ENCODE data around the gene AMY2A.
"Not testable (repeated sequence)": the region's sequence is repeated elsewhere in the genome, so short reads cannot be mapped to it uniquely, and the experiment has no call there.

AMY2A gene

DNA sequence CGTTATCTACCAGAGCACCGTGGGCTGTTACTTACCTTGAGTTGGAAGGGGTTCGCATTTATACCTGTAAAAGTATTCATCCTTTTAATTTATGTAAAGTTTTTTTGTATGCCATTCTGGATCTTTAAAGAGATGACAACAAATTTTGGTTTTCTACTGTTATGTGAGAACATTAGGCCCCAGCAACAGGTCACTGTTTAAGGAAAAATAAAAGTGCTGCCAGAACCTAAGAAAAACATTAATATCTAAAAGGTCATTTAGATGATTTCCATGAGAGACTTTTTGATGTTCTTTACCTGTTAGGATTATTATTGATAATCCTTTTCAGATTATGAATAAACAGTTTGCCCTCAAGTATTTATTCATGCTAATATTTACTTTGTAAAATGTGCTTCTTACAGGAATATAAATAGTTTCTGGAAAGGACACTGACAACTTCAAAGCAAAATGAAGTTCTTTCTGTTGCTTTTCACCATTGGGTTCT is at the start of gene AMY2A:
AMY2A (plus strand) TSS at position 434 of the 484 bp plus-strand sequence; CDS start at position 448, 14 bp downstream.
- not testable (repeated sequence) for DNase-seq (ENCODE audit: low spot score)

DNA sequence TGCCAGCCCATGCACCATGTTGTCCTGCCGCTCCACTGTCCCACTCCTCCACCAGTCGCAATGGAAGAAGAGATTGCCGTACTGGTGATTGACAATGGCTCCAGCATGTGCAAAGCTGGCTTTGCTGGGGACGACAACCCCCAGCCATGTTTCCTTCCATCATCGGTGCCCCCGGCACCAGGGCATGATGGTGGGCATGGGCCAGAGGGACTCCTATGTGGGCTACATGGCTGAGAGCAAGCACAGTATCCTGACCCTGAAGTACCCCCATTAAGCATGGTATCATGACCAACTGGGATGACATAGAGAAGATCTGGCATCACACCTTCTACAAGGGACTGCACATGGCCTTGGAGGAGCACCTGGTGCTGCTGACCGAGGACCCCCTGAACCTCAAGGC is 47.7 kb upstream of the AMY2A start:
- DNase-seq (ENCODE audit: low spot score) = no peak

- not testable (repeated sequence) for DNase-seq (ENCODE audit: low spot score)
Observed at GRCh38 chr1:103571289-103571688, 45.9 kb upstream of the AMY2A start, which contains the start of gene AMY2B. Gene AMY2B, plus strand, starts transcription at chr1:103571589. Its CDS starts 14 bp downstream, at chr1:103571603.

DNA sequence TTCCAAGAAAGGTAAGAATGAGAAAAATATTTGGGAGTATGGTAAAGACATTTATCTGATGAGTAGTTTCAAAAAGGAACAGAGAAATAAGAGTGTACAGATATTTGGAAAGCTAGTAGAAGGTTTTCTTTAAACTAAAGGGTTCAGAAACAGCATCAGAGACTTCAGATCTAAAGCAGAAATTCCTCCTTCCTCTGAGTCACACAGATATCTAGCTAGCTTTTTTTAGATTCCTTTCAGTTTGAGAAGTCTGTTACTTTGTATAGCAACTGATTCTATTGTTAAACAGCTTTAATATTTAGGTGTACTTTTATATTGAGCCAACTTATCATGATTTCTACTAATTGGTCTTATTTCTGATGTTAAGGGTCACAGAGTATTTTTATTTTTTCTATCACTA is 41.2 kb upstream of the AMY2A start:
- DNase-seq (ENCODE audit: low spot score) = no peak

DNA sequence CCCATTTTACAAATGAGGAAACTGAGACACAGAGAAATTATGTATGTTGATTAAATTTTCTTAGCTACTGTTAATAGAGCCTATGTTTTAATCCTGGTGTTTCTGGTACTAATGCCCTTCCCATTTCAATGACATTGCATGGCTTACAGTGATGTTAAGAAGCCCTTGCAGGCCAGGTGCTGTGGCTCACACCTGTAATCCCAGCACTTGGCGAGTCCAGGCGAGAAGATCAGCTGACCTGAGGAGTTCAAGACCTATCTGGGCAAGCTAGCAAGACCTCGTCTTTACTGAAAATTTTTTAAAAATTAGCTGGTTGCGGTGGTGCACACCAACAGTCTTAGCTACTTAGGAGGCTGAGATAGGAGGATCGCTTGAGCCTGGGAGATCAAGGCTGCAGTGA is 40.4 kb upstream of the AMY2A start:
- DNase-seq (ENCODE audit: low spot score) = not testable (repeated sequence)

GRCh38 chr1:103582464-103582863 is 34.8 kb upstream of the AMY2A start:
- DNase-seq (ENCODE audit: low spot score) = no peak

DNA sequence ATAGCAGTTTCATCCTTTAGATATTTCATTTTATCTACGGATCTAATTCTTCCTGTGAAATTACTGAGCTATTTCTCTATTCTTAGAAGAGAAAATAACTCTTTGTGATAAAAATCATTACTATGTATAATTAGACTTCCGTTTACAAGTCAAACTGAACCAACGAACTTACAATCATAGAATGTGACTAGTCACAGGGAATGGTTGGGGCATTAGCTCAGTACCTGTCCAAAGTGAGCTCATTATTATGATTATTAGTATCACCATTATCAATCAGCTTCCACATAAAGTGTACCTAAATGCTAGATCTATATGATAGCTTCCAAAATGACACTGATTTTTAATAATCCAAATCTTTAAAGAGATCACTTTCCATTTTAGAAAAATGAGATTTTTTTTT is 33.3 kb upstream of the AMY2A start:
- no peak for DNase-seq (ENCODE audit: low spot score)

DNA sequence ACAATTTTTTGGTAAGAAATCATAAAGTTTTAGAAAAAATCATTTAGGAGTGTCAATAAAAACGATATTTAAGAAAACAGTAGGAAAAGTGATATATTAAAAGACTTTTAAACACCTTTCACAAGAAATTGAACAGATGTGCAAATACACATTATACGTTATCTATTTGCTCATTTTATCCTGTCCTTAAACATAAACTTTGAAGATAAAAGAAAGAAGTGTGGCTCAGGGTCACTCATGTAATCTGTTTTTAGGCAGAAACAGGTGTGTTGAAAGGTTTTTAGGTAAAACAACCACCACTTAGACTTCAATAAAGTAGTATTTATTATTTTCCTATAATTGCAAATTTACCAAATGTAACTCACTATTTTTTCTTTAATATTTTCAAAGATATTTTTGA is 32.7 kb upstream of the AMY2A start:
- DNase-seq (ENCODE audit: low spot score) = no peak

DNA sequence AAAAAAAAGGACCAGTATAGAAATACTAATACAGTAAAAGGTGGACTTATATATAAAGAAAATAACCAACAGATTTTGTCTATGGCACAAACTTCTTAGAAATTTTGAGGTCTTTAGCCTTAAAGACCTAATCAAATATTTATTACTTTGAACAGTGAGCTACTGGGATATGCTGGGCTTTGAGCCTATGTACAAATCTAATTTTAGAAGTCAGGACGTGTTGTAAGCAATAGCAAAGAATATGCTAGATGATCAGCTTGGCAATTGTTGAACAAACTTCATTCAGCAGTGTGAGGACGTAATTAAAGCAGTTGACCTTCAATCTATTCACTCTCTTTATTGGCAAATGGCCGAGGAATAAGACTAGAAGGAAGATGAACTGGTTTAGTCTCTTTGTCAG is 14.5 kb upstream of the AMY2A start:
- not testable (repeated sequence) for DNase-seq (ENCODE audit: low spot score)

DNA sequence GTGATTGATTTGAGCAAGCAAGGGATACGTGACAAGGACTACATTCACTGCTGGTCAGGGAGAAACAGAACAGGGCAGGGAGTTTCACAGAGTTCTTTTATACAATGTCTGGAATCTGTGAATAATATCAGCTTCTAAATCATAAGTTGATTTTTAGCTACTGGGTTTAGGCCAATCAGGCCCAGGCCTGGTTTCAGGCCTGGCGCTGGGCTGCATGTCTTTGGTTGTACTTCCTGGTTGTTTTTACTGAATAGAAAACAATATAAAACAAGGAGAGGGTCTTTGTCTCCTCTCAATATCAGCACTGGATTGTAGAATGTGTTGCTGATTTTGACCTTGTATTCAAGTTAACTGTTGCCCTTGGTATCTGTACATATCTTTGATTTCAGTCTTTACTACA is 865 bp upstream of the AMY2A start:
- DNase-seq (ENCODE audit: low spot score) = no peak

DNA sequence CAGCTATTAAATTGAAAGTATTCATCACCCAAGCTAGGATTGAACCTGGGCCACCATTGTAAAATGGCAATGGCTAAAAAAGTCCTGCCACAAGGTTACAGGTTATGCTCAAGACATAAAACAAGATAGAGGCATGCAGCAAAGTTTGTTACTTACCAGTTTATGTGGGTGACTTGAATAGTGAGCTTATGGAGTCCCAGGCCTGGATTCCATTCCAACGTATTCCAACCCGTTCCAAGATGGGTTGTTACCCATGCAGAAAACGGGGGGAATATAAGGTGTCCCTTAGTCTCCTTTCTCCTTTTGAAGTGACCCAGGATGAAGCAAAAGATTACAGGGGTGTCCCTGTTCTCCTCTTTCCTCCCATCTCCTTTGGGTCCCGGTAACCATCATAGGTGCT is 10.2 kb downstream of the AMY2A start:
- DNase-seq (ENCODE audit: low spot score) = not testable (repeated sequence)

DNA sequence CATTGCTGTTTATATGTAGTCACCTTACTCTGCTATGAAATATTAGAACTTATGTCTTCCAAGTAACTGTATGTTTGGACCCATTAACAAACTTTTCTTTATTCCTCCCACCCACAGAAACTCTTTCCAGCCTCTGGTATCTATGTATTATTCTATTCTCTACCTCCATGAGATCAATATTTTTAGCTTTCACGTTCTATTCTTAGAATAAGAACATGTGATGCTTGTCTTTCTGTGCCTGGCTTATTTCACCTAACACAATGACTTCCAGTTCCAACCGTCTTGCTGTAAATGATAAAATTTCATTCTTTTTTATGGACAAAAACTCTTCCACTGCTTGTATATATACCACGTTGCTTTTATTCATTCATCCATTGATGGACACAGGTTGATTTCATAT is 24.0 kb downstream of the AMY2A start:
- not testable (repeated sequence) for DNase-seq (ENCODE audit: low spot score)

DNA sequence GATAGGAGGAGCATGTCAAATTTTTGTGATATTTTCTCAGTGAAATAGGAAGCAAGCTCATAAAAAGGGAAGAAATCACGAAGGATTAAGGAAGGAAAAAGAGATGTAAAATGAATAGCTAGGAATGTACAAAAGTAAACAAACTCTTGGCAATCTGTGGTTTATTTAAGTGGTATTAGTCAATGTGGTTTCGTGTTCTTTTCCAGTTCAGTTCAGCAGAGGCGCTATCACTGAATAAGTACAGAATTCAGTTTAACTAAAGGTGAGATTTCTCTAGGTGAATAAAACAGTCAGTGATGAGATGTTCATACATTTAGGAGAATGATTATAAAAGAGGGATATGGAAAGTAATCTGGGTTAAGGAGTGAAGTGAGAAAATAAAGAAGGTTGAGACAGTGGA is 26.7 kb downstream of the AMY2A start:
- DNase-seq (ENCODE audit: low spot score) = not testable (repeated sequence)

DNA sequence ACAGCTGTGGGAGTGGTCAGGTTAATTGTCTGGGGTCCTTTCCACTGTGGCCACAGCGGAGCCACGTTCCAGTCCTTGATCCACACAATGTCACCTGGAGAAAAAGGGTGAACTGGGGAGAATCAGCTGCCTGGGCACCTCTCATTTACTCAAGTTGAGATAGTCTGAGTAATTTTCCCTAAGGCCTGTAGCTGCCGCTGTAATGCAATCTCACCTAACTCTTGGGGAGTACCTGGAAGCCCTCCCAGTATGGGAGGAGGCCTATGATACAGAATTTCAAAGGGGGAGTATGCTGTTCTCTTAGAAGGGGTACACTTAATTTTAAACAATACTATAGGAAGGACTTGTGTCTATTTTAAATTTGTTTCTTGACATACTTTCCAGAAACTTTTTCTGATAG is 33.1 kb downstream of the AMY2A start:
- not testable (repeated sequence) for DNase-seq (ENCODE audit: low spot score)

GRCh38 chr1:103650889-103651288 is 33.7 kb downstream of the AMY2A start:
- DNase-seq (ENCODE audit: low spot score) = not testable (repeated sequence)

DNA sequence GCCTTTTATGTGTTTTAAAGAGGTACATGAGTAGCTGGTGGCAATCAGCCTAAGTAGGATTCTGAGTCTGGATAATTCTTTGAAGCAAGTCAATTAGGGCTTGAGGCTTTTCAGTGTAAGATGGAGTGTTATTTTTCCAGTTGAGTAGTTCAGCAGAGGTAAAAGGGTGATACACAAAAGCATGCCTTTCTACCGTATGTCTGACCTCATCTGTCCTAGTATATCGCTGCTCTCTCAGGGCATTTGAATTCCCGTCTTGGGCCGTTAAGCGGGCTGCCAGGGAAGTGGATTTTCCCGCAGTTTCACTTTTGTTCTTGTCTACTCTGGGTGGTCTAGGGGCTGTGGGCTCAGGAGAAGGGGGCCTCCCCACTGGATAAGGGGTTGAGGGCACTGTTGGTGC is 36.9 kb downstream of the AMY2A start:
- not testable (repeated sequence) for DNase-seq (ENCODE audit: low spot score)

- not testable (repeated sequence) for DNase-seq (ENCODE audit: low spot score)
Observed at GRCh38 chr1:103655460-103655859, 38.2 kb downstream of the AMY2A start, which contains the start of gene AMY1A. Gene AMY1A, plus strand, starts transcription at chr1:103655760. Its CDS starts 571 bp downstream, at chr1:103656331.

Measured in AG20443 (cell line).